ENCODE results near the gene GNG13.

- TF ChIP-seq, protein P1, sequence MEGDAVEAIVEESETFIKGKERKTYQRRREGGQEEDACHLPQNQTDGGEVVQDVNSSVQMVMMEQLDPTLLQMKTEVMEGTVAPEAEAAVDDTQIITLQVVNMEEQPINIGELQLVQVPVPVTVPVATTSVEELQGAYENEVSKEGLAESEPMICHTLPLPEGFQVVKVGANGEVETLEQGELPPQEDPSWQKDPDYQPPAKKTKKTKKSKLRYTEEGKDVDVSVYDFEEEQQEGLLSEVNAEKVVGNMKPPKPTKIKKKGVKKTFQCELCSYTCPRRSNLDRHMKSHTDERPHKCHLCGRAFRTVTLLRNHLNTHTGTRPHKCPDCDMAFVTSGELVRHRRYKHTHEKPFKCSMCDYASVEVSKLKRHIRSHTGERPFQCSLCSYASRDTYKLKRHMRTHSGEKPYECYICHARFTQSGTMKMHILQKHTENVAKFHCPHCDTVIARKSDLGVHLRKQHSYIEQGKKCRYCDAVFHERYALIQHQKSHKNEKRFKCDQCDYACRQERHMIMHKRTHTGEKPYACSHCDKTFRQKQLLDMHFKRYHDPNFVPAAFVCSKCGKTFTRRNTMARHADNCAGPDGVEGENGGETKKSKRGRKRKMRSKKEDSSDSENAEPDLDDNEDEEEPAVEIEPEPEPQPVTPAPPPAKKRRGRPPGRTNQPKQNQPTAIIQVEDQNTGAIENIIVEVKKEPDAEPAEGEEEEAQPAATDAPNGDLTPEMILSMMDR (IDR thresholded peaks at IDR 0.05) = no peak
- TF ChIP-seq ZFX (IDR thresholded peaks at IDR 0.05; ENCODE audit: borderline replicate concordance) = no peak
These were observed 4.0 kb downstream of the GNG13 start for GRCh38 chr16:796296-797119.

Measured in 22Rv1 (cell line).